Measurements from ENCODE around the gene LMNTD2.
A peak's percentile ranks its signal among the peaks of the same experiment; 100 is the strongest.

Gene LMNTD2

DNA sequence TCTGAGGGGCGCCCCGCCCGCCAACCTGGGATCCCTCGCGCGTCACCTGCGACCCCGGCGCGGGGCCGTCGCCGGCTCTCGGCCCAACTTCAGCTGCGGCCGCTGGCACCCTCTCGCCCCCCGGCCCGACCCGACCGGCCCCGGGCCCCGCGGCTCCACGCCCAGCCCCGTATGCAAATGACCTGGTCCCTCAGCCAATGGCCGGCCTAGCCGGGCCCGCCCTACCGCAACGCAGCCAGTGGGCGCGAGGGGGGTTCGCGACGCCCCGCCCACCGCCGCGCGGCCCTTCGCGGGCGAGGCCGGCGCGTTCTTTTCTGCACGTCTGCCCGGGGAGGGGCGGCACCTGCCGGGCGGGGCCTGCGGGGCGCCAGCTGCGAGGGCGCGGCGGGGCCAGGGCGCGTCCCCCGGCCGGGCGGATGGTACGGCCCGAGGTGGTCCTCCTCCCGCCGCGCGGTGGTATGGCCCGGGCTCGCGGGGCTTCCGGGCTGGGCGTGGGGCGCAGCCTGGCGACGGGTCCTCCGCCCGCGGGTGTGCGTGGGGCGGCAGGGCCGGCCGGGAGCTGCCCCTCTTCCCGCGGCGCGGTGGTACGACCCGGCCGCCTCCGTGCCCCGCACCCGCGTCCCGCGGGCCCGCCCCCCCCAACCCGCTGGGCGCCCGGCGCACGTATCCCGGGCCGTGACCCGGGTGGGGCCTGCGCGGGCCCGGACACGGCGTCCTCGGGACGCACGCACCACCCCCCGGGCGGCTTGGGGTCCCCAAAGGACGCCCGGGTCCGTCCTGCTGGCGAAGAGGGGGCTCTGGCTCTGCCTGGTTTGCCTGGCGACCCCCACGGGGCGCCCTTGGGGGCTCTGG lies 8.0 kb upstream of the LMNTD2 start:
- peaks cover 2 to 17% (median 15%) of the 10 kb centered on the region in 5 donors for H3K4me1 ChIP-seq (ENCODE audit: control insufficient read depth in 5 of 5, insufficient read depth in 5 of 5, low read length in 5 of 5)
- peaks cover 0 to 3% (median 0%) of the 10 kb centered on the region in 5 donors for H3K36me3 ChIP-seq (ENCODE audit: control insufficient read depth in 5 of 5, insufficient read depth in 5 of 5, low read length in 5 of 5)
- H3K4me3 ChIP-seq (ENCODE audit: low read depth in 1 of 5, low read length in 5 of 5) = peak overlapping the region in 4 of 5 donors; percentile 53 to 70 (median 66)
- H3K9me3 ChIP-seq (ENCODE audit: control insufficient read depth in 5 of 5, low read length in 5 of 5) = no peaks in the 10 kb centered on the region
- peak overlapping the region in 4 of 5 donors; percentile 52 to 81 (median 70) for H3K9ac ChIP-seq (ENCODE audit: low read length in 5 of 5)
- H3K27ac ChIP-seq (ENCODE audit: low read depth, low read length) = no peak overlapping the region
- peaks cover 0 to 4% (median 0%) of the 10 kb centered on the region in 5 donors for H3K27me3 ChIP-seq (ENCODE audit: control insufficient read depth in 5 of 5, insufficient read depth in 4 of 5, low read length in 5 of 5)

DNA sequence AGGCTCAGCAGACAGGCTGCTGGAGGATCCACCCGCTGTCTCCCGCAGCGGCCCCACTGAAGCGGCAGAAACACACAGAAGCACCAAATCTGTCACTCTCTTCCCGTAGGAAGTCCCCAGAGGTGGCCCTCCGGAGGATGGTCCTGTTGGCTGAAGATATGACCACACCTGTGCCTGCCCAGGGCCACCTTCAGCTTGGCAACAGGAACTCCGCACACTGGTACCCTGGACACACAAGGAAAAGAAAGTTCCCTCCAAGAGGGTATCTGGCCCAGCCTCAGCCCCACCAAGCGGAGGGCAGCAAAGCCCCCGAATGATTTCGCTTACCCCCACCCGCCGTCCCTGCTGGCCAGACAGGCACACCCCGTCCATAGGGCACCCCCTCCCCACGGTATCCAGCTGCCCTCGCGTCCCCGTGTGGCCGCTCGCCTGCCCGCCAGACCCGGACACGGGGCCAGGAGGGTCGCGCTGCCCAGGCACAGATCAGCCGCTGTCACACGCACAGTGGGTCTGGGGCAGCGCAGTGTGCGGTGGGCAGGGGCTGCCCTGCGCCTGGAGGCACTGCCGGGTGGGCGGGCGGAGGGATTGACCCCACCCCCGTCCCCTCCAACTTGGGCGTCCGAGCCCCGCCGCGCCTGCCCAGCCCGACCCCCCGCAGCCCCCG lies 7.2 kb upstream of the LMNTD2 start:
- H3K9ac ChIP-seq (ENCODE audit: low read length in 5 of 5) = peak overlapping the region in 1 of 5 donors; percentile 62
- no peaks in the 10 kb centered on the region for H3K9me3 ChIP-seq (ENCODE audit: control insufficient read depth in 5 of 5, low read length in 5 of 5)
- peaks cover 0 to 4% (median 0%) of the 10 kb centered on the region in 5 donors for H3K27me3 ChIP-seq (ENCODE audit: control insufficient read depth in 5 of 5, insufficient read depth in 4 of 5, low read length in 5 of 5)
- peaks cover 2 to 17% (median 15%) of the 10 kb centered on the region in 5 donors for H3K4me1 ChIP-seq (ENCODE audit: control insufficient read depth in 5 of 5, insufficient read depth in 5 of 5, low read length in 5 of 5)
- no peak overlapping the region for H3K27ac ChIP-seq (ENCODE audit: low read depth, low read length)
- H3K4me3 ChIP-seq (ENCODE audit: low read depth in 1 of 5, low read length in 5 of 5) = peak overlapping the region in 4 of 5 donors; percentile 22 to 70 (median 36)
- H3K36me3 ChIP-seq (ENCODE audit: control insufficient read depth in 5 of 5, insufficient read depth in 5 of 5, low read length in 5 of 5) = peaks cover 0 to 3% (median 0%) of the 10 kb centered on the region in 5 donors

DNA sequence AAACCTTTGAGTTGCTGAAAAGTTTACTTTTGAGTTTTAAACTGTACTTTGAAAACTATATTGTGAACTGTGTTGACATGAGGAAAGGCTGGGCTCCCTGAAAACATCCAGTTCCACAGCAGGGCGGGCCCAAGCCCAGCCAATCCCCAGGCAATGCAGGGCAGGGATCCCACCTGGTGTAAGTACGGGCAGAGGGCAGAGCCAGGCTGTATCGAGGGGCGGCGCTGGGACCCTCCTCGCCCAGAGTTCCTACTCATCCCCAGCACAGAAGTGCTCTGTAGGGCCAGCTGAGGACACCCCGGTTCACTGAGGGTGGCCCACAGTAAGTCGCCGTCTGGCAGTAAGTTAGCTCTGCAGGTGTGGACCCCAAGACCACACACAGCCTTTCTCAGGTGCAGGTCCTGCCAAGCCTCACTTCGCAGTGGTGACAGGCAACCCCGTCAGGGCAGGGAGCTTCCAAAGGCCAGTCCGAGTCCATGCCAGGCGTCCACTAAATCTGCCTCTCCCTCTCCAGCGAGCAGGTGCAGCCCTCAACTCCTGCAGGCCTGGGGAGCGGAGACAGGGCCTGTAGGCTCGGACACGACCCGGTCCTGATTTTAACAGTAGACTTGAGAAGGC lies 6.6 kb upstream of the LMNTD2 start:
- Histone ChIP-seq H3K4me1 (ENCODE audit: control insufficient read depth in 5 of 5, insufficient read depth in 5 of 5, low read length in 5 of 5) (peaks cover 2 to 17% (median 15%) of the 10 kb centered on the region in 5 donors), H3K4me3 (ENCODE audit: low read depth in 1 of 5, low read length in 5 of 5) (no peak overlapping the region), H3K27me3 (ENCODE audit: control insufficient read depth in 5 of 5, insufficient read depth in 4 of 5, low read length in 5 of 5) (peaks cover 0 to 4% (median 0%) of the 10 kb centered on the region in 5 donors), H3K27ac (ENCODE audit: low read depth, low read length) (no peak overlapping the region), H3K9me3 (ENCODE audit: control insufficient read depth in 5 of 5, low read length in 5 of 5) (no peaks in the 10 kb centered on the region), H3K9ac (ENCODE audit: low read length in 5 of 5) (no peak overlapping the region), H3K36me3 (ENCODE audit: control insufficient read depth in 5 of 5, insufficient read depth in 5 of 5, low read length in 5 of 5) (peaks cover 0 to 3% (median 0%) of the 10 kb centered on the region in 5 donors)

DNA sequence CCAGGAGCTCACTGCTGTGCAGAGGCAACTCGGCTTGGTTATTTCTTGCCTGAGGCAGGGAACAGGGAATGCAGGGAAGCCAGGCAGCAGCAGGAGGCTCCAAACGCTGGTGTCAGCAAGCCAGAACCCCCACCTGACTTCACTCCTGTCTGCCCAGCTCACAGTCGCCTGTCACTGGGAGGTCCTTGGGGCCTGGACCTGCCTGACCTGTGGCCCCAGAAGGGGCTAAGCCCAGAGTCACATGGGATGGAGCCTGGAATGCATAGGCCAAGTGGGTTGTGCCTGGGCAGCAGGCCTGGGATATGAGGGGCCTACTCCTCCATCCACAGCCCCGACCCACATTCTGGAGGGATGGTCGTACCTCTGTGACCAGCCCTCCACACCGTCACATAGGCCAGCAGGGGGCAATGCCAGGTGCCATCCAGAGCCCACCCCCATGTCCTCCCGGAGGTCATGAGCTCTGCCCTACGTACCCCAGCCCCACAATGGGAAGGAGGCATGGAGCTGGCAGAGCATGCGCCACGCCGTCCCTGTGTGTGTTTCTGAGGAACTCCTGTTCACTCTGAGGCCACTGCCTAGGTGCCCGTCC lies 5.5 kb upstream of the LMNTD2 start:
- Histone ChIP-seq H3K9me3 (ENCODE audit: control insufficient read depth in 5 of 5, low read length in 5 of 5) (no peaks in the 10 kb centered on the region), H3K27ac (ENCODE audit: low read depth, low read length) (no peak overlapping the region), H3K9ac (ENCODE audit: low read length in 5 of 5) (no peak overlapping the region), H3K27me3 (ENCODE audit: control insufficient read depth in 5 of 5, insufficient read depth in 4 of 5, low read length in 5 of 5) (no peaks in the 10 kb centered on the region), H3K4me3 (ENCODE audit: low read depth in 1 of 5, low read length in 5 of 5) (no peak overlapping the region), H3K4me1 (ENCODE audit: control insufficient read depth in 5 of 5, insufficient read depth in 5 of 5, low read length in 5 of 5) (peaks cover 2 to 27% (median 24%) of the 10 kb centered on the region in 5 donors), H3K36me3 (ENCODE audit: control insufficient read depth in 5 of 5, insufficient read depth in 5 of 5, low read length in 5 of 5) (peaks cover 0 to 3% (median 0%) of the 10 kb centered on the region in 5 donors)

DNA sequence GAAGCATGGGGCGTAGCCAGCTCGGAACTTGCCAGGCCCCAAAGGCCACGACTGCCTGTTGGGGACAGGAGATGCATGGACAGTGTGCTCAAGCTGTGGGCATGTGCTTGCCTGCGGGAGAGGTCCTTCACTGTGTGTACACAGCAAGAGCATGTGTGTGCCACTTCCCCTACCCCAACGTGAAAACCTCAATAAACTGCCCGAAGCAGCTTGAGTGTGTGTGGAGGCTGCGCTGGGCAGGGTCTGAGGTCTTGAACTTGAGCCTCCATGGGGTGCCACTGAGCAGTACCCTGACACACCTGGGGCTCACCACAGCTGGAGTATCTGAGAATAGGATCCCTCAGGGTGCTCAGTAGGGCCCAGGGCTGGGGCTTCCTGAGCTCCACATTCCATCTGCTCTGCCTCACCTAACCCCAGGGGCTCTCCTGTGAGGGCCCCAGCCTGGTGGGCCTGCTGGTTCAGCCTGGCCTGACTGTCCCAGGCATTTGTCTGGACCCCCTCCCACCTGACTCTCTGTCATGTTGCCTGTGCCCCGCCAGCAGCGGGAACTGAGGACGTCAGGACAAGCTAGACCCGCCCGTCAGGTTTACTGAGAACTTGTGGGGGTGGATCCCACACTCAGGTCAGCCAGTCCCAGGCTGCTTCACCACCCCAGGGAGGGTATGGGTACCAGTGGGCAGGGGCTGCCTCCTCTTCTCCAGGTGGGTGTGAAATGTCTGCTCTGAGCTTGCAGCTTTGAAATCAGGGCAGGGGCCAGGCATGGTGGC lies 3.5 kb upstream of the LMNTD2 start:
- Histone ChIP-seq H3K27me3 (ENCODE audit: control insufficient read depth in 5 of 5, insufficient read depth in 4 of 5, low read length in 5 of 5) (peaks cover 3 to 9% (median 6%) of the 10 kb centered on the region in 5 donors), H3K27ac (ENCODE audit: low read depth, low read length) (no peak overlapping the region), H3K4me1 (ENCODE audit: control insufficient read depth in 5 of 5, insufficient read depth in 5 of 5, low read length in 5 of 5) (peaks cover 0 to 29% (median 24%) of the 10 kb centered on the region in 5 donors), H3K4me3 (ENCODE audit: low read depth in 1 of 5, low read length in 5 of 5) (no peak overlapping the region), H3K9ac (ENCODE audit: low read length in 5 of 5) (no peak overlapping the region), H3K9me3 (ENCODE audit: control insufficient read depth in 5 of 5, low read length in 5 of 5) (no peaks in the 10 kb centered on the region), H3K36me3 (ENCODE audit: control insufficient read depth in 5 of 5, insufficient read depth in 5 of 5, low read length in 5 of 5) (peaks cover 0 to 3% (median 0%) of the 10 kb centered on the region in 5 donors)

DNA sequence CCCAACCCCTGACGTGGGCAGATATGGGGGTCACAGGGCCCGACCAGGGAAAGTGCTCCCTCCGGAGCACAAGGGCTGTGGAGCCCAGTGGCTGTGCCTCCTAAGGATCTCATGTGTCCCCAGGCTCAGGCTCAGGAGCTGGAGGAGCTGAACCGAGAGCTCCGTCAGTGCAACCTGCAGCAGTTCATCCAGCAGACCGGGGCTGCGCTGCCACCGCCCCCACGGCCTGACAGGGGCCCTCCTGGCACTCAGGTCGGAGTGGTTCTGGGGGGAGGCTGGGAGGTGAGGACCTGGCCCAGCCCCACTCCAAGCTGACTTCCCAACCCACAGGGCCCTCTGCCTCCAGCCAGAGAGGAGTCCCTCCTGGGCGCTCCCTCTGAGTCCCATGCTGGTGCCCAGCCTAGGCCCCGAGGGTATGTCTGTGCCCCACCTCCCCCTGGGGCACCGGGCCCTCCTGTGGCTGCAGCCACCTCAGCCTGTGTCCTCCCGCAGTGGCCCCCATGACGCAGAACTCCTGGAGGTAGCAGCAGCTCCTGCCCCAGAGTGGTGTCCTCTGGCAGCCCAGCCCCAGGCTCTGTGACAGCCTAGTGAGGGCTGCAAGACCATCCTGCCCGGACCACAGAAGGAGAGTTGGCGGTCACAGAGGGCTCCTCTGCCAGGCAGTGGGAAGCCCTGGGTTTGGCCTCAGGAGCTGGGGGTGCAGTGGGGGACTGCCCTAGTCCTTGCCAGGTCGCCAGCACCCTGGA lies 2.7 kb upstream of the LMNTD2 start:
- H3K9me3 ChIP-seq (ENCODE audit: control insufficient read depth in 5 of 5, low read length in 5 of 5) = no peaks in the 10 kb centered on the region
- H3K36me3 ChIP-seq (ENCODE audit: control insufficient read depth in 5 of 5, insufficient read depth in 5 of 5, low read length in 5 of 5) = peaks cover 0 to 3% (median 0%) of the 10 kb centered on the region in 5 donors
- H3K4me3 ChIP-seq (ENCODE audit: low read depth in 1 of 5, low read length in 5 of 5) = no peak overlapping the region
- no peak overlapping the region for H3K9ac ChIP-seq (ENCODE audit: low read length in 5 of 5)
- H3K27ac ChIP-seq (ENCODE audit: low read depth, low read length) = no peak overlapping the region
- H3K27me3 ChIP-seq (ENCODE audit: control insufficient read depth in 5 of 5, insufficient read depth in 4 of 5, low read length in 5 of 5) = peaks cover 4 to 17% (median 13%) of the 10 kb centered on the region in 5 donors
- H3K4me1 ChIP-seq (ENCODE audit: control insufficient read depth in 5 of 5, insufficient read depth in 5 of 5, low read length in 5 of 5) = peaks cover 0 to 27% (median 23%) of the 10 kb centered on the region in 5 donors

DNA sequence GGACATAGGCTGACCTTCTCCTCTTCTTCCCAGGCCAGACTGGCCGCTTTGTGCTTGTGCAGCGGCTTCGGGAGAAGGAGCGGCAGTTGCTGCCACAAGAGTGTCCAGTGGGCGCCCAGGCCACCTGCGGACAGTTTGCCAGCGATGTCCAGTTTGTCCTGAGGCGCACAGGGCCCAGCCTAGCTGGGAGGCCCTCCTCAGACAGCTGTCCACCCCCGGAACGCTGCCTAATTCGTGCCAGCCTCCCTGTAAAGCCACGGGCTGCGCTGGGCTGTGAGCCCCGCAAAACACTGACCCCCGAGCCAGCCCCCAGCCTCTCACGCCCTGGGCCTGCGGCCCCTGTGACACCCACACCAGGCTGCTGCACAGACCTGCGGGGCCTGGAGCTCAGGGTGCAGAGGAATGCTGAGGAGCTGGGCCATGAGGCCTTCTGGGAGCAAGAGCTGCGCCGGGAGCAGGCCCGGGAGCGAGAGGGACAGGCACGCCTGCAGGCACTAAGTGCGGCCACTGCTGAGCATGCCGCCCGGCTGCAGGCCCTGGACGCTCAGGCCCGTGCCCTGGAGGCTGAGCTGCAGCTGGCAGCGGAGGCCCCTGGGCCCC lies 1.6 kb upstream of the LMNTD2 start:
- Histone ChIP-seq H3K36me3 (ENCODE audit: control insufficient read depth in 5 of 5, insufficient read depth in 5 of 5, low read length in 5 of 5) (peaks cover 0 to 3% (median 0%) of the 10 kb centered on the region in 5 donors), H3K27me3 (ENCODE audit: control insufficient read depth in 5 of 5, insufficient read depth in 4 of 5, low read length in 5 of 5) (peaks cover 13 to 26% (median 22%) of the 10 kb centered on the region in 5 donors), H3K4me1 (ENCODE audit: control insufficient read depth in 5 of 5, insufficient read depth in 5 of 5, low read length in 5 of 5) (peaks cover 0 to 20% (median 16%) of the 10 kb centered on the region in 5 donors), H3K27ac (ENCODE audit: low read depth, low read length) (no peak overlapping the region), H3K9ac (ENCODE audit: low read length in 5 of 5) (peak overlapping the region in 1 of 5 donors; percentile 23), H3K4me3 (ENCODE audit: low read depth in 1 of 5, low read length in 5 of 5) (peak overlapping the region in 1 of 5 donors; percentile 68), H3K9me3 (ENCODE audit: control insufficient read depth in 5 of 5, low read length in 5 of 5) (no peaks in the 10 kb centered on the region)

DNA sequence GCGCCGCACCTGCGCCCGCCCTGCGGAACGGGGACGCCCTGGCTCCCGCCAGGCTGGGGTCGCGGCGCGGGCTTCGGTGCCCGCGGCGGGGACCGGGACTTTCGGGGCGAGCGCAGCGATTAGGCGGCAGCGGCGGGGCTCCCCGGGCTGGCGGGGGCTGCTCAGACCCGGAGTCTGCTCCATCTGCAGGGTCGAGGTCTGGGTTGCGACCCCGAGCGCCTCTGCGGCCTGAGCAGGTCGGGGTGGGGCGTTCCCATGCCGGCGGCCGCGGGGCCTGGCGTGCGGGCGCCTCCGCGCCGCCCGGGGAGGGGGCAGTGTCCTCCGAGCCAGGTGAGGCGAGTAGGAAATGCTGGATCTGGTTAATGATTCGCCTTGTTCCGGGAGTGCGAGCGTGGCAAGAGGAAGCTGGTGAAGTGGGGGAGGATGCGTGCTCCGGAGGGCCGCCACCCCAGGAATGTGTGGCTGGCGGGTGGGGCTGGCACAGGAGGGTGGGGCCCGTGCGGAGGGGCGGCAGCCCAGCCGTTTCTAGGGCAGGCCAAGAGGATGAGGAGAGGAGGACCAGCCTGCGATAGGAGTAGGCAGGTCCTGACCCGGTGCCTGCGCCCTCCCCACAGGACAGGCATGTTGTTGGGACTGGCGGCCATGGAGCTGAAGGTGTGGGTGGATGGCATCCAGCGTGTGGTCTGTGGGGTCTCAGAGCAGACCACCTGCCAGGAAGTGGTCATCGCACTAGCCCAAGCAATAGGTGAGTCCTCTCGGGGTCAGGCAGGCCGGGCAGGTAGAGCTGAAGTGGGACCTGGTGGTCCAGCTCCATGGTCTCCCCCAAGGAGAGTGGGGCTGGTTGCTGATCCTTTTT lies 838 bp upstream of the LMNTD2 start:
- no peak overlapping the region for H3K27ac ChIP-seq (ENCODE audit: low read depth, low read length)
- H3K9me3 ChIP-seq (ENCODE audit: control insufficient read depth in 5 of 5, low read length in 5 of 5) = no peaks in the 10 kb centered on the region
- H3K9ac ChIP-seq (ENCODE audit: low read length in 5 of 5) = peak overlapping the region in 4 of 5 donors; percentile 17 to 62 (median 21)
- H3K4me1 ChIP-seq (ENCODE audit: control insufficient read depth in 5 of 5, insufficient read depth in 5 of 5, low read length in 5 of 5) = peaks cover 0 to 20% (median 16%) of the 10 kb centered on the region in 5 donors
- peaks cover 20 to 34% (median 30%) of the 10 kb centered on the region in 5 donors for H3K27me3 ChIP-seq (ENCODE audit: control insufficient read depth in 5 of 5, insufficient read depth in 4 of 5, low read length in 5 of 5)
- peaks cover 0 to 3% (median 0%) of the 10 kb centered on the region in 5 donors for H3K36me3 ChIP-seq (ENCODE audit: control insufficient read depth in 5 of 5, insufficient read depth in 5 of 5, low read length in 5 of 5)
- peak overlapping the region in 4 of 5 donors; percentile 65 to 81 (median 70) for H3K4me3 ChIP-seq (ENCODE audit: low read depth in 1 of 5, low read length in 5 of 5)
